ENCODE measurements around the gene RPS18. TPM values are rescaled to one million over a fixed set of nuclear protein-coding genes. Genes with fewer than 3 reads are reported as not detected.

RPS18 gene
- total and polyA plus RNA-seq, 9 of the 15 experiments (the other 6 are each of a cell fraction or from before 2014, with no cell fraction given) = 5,023 to 17,516 (median 8,131) TPM

DNA sequence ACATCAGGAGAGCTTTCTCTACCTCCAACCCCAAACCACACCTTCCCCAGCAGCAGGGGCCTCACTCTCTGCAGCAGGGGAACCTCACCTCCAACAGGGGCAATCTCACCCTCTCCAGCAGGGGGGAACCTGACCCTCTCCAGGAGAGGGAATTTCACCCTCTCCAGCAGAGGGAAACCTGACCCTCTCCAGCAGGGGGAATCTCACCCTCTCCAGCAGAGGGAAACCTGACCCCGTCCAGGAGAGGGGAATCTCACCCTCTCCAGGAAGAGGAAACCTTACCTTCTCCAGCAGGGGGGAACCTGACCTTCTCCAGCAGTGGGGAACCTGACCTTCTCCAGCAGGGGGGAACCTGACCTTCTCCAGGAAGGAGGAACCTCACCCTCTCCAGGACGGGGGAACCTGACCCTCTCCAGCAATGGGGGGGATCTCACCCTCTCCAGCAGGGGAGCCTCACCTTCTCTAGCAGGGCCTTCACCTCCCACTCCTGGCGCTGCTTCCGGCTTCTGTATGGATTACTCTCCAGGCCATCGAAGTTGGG, 8.2 kb downstream of the RPS18 start (continued):
- TF ChIP-seq, protein P1, sequence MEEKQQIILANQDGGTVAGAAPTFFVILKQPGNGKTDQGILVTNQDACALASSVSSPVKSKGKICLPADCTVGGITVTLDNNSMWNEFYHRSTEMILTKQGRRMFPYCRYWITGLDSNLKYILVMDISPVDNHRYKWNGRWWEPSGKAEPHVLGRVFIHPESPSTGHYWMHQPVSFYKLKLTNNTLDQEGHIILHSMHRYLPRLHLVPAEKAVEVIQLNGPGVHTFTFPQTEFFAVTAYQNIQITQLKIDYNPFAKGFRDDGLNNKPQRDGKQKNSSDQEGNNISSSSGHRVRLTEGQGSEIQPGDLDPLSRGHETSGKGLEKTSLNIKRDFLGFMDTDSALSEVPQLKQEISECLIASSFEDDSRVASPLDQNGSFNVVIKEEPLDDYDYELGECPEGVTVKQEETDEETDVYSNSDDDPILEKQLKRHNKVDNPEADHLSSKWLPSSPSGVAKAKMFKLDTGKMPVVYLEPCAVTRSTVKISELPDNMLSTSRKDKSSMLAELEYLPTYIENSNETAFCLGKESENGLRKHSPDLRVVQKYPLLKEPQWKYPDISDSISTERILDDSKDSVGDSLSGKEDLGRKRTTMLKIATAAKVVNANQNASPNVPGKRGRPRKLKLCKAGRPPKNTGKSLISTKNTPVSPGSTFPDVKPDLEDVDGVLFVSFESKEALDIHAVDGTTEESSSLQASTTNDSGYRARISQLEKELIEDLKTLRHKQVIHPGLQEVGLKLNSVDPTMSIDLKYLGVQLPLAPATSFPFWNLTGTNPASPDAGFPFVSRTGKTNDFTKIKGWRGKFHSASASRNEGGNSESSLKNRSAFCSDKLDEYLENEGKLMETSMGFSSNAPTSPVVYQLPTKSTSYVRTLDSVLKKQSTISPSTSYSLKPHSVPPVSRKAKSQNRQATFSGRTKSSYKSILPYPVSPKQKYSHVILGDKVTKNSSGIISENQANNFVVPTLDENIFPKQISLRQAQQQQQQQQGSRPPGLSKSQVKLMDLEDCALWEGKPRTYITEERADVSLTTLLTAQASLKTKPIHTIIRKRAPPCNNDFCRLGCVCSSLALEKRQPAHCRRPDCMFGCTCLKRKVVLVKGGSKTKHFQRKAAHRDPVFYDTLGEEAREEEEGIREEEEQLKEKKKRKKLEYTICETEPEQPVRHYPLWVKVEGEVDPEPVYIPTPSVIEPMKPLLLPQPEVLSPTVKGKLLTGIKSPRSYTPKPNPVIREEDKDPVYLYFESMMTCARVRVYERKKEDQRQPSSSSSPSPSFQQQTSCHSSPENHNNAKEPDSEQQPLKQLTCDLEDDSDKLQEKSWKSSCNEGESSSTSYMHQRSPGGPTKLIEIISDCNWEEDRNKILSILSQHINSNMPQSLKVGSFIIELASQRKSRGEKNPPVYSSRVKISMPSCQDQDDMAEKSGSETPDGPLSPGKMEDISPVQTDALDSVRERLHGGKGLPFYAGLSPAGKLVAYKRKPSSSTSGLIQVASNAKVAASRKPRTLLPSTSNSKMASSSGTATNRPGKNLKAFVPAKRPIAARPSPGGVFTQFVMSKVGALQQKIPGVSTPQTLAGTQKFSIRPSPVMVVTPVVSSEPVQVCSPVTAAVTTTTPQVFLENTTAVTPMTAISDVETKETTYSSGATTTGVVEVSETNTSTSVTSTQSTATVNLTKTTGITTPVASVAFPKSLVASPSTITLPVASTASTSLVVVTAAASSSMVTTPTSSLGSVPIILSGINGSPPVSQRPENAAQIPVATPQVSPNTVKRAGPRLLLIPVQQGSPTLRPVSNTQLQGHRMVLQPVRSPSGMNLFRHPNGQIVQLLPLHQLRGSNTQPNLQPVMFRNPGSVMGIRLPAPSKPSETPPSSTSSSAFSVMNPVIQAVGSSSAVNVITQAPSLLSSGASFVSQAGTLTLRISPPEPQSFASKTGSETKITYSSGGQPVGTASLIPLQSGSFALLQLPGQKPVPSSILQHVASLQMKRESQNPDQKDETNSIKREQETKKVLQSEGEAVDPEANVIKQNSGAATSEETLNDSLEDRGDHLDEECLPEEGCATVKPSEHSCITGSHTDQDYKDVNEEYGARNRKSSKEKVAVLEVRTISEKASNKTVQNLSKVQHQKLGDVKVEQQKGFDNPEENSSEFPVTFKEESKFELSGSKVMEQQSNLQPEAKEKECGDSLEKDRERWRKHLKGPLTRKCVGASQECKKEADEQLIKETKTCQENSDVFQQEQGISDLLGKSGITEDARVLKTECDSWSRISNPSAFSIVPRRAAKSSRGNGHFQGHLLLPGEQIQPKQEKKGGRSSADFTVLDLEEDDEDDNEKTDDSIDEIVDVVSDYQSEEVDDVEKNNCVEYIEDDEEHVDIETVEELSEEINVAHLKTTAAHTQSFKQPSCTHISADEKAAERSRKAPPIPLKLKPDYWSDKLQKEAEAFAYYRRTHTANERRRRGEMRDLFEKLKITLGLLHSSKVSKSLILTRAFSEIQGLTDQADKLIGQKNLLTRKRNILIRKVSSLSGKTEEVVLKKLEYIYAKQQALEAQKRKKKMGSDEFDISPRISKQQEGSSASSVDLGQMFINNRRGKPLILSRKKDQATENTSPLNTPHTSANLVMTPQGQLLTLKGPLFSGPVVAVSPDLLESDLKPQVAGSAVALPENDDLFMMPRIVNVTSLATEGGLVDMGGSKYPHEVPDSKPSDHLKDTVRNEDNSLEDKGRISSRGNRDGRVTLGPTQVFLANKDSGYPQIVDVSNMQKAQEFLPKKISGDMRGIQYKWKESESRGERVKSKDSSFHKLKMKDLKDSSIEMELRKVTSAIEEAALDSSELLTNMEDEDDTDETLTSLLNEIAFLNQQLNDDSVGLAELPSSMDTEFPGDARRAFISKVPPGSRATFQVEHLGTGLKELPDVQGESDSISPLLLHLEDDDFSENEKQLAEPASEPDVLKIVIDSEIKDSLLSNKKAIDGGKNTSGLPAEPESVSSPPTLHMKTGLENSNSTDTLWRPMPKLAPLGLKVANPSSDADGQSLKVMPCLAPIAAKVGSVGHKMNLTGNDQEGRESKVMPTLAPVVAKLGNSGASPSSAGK (IDR thresholded peaks at IDR 0.05) = no peak
- TF ChIP-seq NFRKB (IDR thresholded peaks at IDR 0.05; ENCODE audit: low read depth) = no peak
- peak in 1 of 2 experiments; percentile 76; a peak in 3 of 4 replicates for TF ChIP-seq RCOR1 (IDR thresholded peaks at IDR 0.05; ENCODE audit: borderline replicate concordance in 1 of 2, low read depth in 2 of 2, low read length in 2 of 2)
- TF ChIP-seq EGR1 (conservative IDR thresholded peaks at IDR 0.05) = no peak
- TF ChIP-seq IRF2 (CRISPR knock-in tag; IDR thresholded peaks at IDR 0.05) = no peak
- no peak for TF ChIP-seq ZNF24 (IDR thresholded peaks at IDR 0.05)
- TF ChIP-seq TAL1 (IDR thresholded peaks at IDR 0.05) = no peak
- TF ChIP-seq, protein P2, sequence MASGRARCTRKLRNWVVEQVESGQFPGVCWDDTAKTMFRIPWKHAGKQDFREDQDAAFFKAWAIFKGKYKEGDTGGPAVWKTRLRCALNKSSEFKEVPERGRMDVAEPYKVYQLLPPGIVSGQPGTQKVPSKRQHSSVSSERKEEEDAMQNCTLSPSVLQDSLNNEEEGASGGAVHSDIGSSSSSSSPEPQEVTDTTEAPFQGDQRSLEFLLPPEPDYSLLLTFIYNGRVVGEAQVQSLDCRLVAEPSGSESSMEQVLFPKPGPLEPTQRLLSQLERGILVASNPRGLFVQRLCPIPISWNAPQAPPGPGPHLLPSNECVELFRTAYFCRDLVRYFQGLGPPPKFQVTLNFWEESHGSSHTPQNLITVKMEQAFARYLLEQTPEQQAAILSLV (tag; IDR thresholded peaks at IDR 0.05) = no peak
- TF ChIP-seq CBX1 (IDR thresholded peaks at IDR 0.05; ENCODE audit: low read depth) = no peak
- TF ChIP-seq SNRNP70 (optimal IDR thresholded peaks at IDR 0.05; ENCODE audit: low read depth, low read length) = no peak
- TF ChIP-seq ZNF41 (CRISPR knock-in tag; conservative IDR thresholded peaks at IDR 0.05) = no peak
- no peak for TF ChIP-seq ZNF551 (CRISPR knock-in tag; IDR thresholded peaks at IDR 0.05)
- TF ChIP-seq NFXL1 (CRISPR knock-in tag; IDR thresholded peaks at IDR 0.05) = no peak
- no peak for TF ChIP-seq HNRNPLL (IDR thresholded peaks at IDR 0.05; ENCODE audit: low read depth, low read length, poor library complexity, severe bottlenecking)
- TF ChIP-seq ZNF212 (CRISPR knock-in tag; IDR thresholded peaks at IDR 0.05) = no peak
- TF ChIP-seq ELF2 (CRISPR knock-in tag; IDR thresholded peaks at IDR 0.05) = no peak
- no peak for TF ChIP-seq SRSF3 (IDR thresholded peaks at IDR 0.05; ENCODE audit: insufficient read depth, low read length)

Data from K562 (cell line).